IMR-90 (cell line): ENCODE measurements around the gene XPNPEP2. TPM values are rescaled to one million over a fixed set of nuclear protein-coding genes. Genes with fewer than 3 reads are reported as not detected.

ENCODE experiments used
- ATAC-seq: fragments of 200-7000 bp; cut with Tn5 transposase; 2 replicates; pipeline ENCODE4 v1.9.1; 2020; ENCODE audit warnings: low read depth, mild to moderate bottlenecking, moderate library complexity
- BruUV-seq: library from RNA; stranded (reverse); fragments of 400-500 nt; replicated peaks from 2 replicates; lab custom pipeline; 2021; lab: Mats Ljungman, UMichigan
- CTCF ChIA-PET: fragments of 300-600 bp; formaldehyde crosslinking; extraction: SDS; loops from one replicate; lab custom pipeline; 2021; ENCODE audit warnings: antibody characterized with exemption; lab: Yijun Ruan, JAX
- POLR2A ChIA-PET: fragments of 300-600 bp; sonication (Branson Sonifier 250); formaldehyde crosslinking; loops from one replicate; lab custom pipeline; 2022; ENCODE audit warnings: antibody characterized with exemption; ENCODE audit not compliant: unreplicated experiment; lab: Charles Lee
- DNase-seq: peaks from one replicate; pipeline ENCODE4 v3.0.0; 2013
- H2AFZ ChIP-seq: replicated peaks from 2 replicates; pipeline ENCODE3; 2013; ENCODE audit warnings: low read length, mild to moderate bottlenecking; ENCODE audit not compliant: poor library complexity
- H2AK5ac ChIP-seq: 2 replicates; pipeline ENCODE4 v1.6.1; 2013; ENCODE audit warnings: low read depth, low read length, inconsistent platforms
- H2AK9ac ChIP-seq: replicated peaks from 2 replicates; pipeline ENCODE3; 2013; ENCODE audit warnings: mild to moderate bottlenecking, low read depth, low read length, moderate library complexity; ENCODE audit not compliant: poor library complexity
- H2BK120ac ChIP-seq: 2 replicates; pipeline ENCODE4 v1.6.1; 2013; ENCODE audit warnings: low read depth, low read length, inconsistent platforms
- H2BK15ac ChIP-seq: 3 replicates; pipeline ENCODE4 v1.6.1; 2013; ENCODE audit warnings: low read depth, low read length, inconsistent platforms
- H2BK20ac ChIP-seq: 2 replicates; pipeline ENCODE4 v1.6.1; 2013; ENCODE audit warnings: low read depth, mild to moderate bottlenecking, inconsistent platforms, low read length, moderate library complexity
- H2BK5ac ChIP-seq: 2 replicates; pipeline ENCODE4 v1.6.1; 2013; ENCODE audit warnings: mild to moderate bottlenecking, low read depth, low read length, inconsistent platforms; ENCODE audit not compliant: poor library complexity, severe bottlenecking
- H3K14ac ChIP-seq: replicated peaks from 2 replicates; pipeline ENCODE4 v1.6.1; 2013; ENCODE audit warnings: low read depth, low read length, inconsistent platforms
- H3K18ac ChIP-seq: 2 replicates; pipeline ENCODE4 v1.6.1; 2013; ENCODE audit warnings: low read depth, low read length, control low read depth
- H3K23ac ChIP-seq: 2 replicates; pipeline ENCODE4 v1.6.1; 2013; ENCODE audit warnings: low read depth, low read length, inconsistent platforms
- H3K27ac ChIP-seq: 2 replicates; pipeline ENCODE4 v1.5.1; 2013; ENCODE audit warnings: mild to moderate bottlenecking, control low read depth, low read length; ENCODE audit not compliant: insufficient read depth
- H3K27me3 ChIP-seq: 2 replicates; pipeline ENCODE4 v1.6.1; 2013; ENCODE audit warnings: low read length; ENCODE audit not compliant: control insufficient read depth, insufficient read depth
- H3K36me3 ChIP-seq: 2 replicates; pipeline ENCODE4 v1.6.1; 2013; ENCODE audit warnings: low read length, mixed read lengths; ENCODE audit not compliant: control insufficient read depth, insufficient read depth
- H3K4ac ChIP-seq: 2 replicates; pipeline ENCODE4 v1.6.1; 2013; ENCODE audit warnings: low read depth, low read length, inconsistent platforms
- H3K4me1 ChIP-seq: 2 replicates; pipeline ENCODE4 v1.6.1; 2013; ENCODE audit warnings: low read length, mixed read lengths; ENCODE audit not compliant: control insufficient read depth, insufficient read depth
- H3K4me2 ChIP-seq: 2 replicates; pipeline ENCODE4 v1.6.1; 2013; ENCODE audit warnings: low read depth, mild to moderate bottlenecking, control low read depth, low read length, moderate library complexity
- H3K4me3 ChIP-seq: 2 replicates; pipeline ENCODE4 v1.5.1; 2013; ENCODE audit warnings: low read depth, mild to moderate bottlenecking, control low read depth, low read length, moderate library complexity; ENCODE audit not compliant: insufficient read depth
- H3K56ac ChIP-seq: 2 replicates; pipeline ENCODE4 v1.6.1; 2013; ENCODE audit warnings: low read length, inconsistent platforms; ENCODE audit not compliant: insufficient read depth; ENCODE audit errors: extremely low read depth
- H3K79me1 ChIP-seq, 2 experiments: 2 replicates each; pipeline ENCODE4 v1.6.1; 2013; ENCODE audit warnings: low read length in 2 of 2, inconsistent platforms in 1 of 2, low read depth in 1 of 2
- H3K9ac ChIP-seq: 2 replicates; pipeline ENCODE4 v1.6.1; 2013; ENCODE audit warnings: low read depth, low read length, control low read depth
- H3K9me1 ChIP-seq: 2 replicates; pipeline ENCODE4 v1.6.1; 2013; ENCODE audit warnings: low read length, inconsistent platforms; ENCODE audit not compliant: insufficient read depth
- H3K9me3 ChIP-seq: 2 replicates; pipeline ENCODE4 v1.6.1; 2013; ENCODE audit warnings: low read length; ENCODE audit not compliant: control insufficient read depth, insufficient read depth
- H4K20me1 ChIP-seq: 2 replicates; pipeline ENCODE4 v1.6.1; 2013; ENCODE audit warnings: low read length, inconsistent platforms; ENCODE audit not compliant: insufficient read depth
- H4K5ac ChIP-seq: 2 replicates; pipeline ENCODE4 v1.6.1; 2013; ENCODE audit warnings: mild to moderate bottlenecking, low read depth, low read length, control low read depth
- H4K8ac ChIP-seq, 2 experiments: 2 replicates each; pipeline ENCODE4 v1.6.1; 2013; ENCODE audit warnings: low read depth in 2 of 2, low read length in 2 of 2, control low read depth in 1 of 2, inconsistent platforms in 1 of 2
- H4K91ac ChIP-seq: 2 replicates; pipeline ENCODE4 v1.6.1; 2013; ENCODE audit warnings: low read depth, low read length, inconsistent platforms; ENCODE audit not compliant: insufficient read depth
- BHLHE40 ChIP-seq: fragments of 150-350 bp; IDR thresholded peaks from 2 replicates; pipeline ENCODE4 v1.6.1; 2016; ENCODE audit warnings: mild to moderate bottlenecking, low read depth, low read length
- CEBPB ChIP-seq: IDR thresholded peaks from 2 replicates; pipeline ENCODE4 v1.6.1; 2012; ENCODE audit warnings: low read depth, low read length, improper control_type of control experiment
- CHD1 ChIP-seq: IDR thresholded peaks from 2 replicates; pipeline ENCODE4 v1.6.1; 2012; ENCODE audit warnings: low read depth, low read length, improper control_type of control experiment
- FOS ChIP-seq: fragments of 150-350 bp; IDR thresholded peaks from 2 replicates; pipeline ENCODE4 v1.6.1; 2016; ENCODE audit warnings: low read depth, low read length
- MAFK ChIP-seq: IDR thresholded peaks from 2 replicates; pipeline ENCODE4 v1.6.1; 2012; ENCODE audit warnings: low read depth, low read length, improper control_type of control experiment
- MAZ ChIP-seq: IDR thresholded peaks from 2 replicates; pipeline ENCODE4 v1.6.1; 2012; ENCODE audit warnings: low read depth, mild to moderate bottlenecking, low read length, improper control_type of control experiment, moderate library complexity, borderline replicate concordance
- MXI1 ChIP-seq: IDR thresholded peaks from 2 replicates; pipeline ENCODE4 v1.6.1; 2012; ENCODE audit warnings: low read depth, mild to moderate bottlenecking, low read length, moderate library complexity, borderline replicate concordance
- NFE2L2 ChIP-seq: fragments of 150-350 bp; IDR thresholded peaks from 2 replicates; pipeline ENCODE4 v1.6.1; 2016; ENCODE audit warnings: low read depth, mild to moderate bottlenecking, low read length
- POLR2A ChIP-seq: IDR thresholded peaks from 2 replicates; pipeline ENCODE4 v1.6.1; 2012; ENCODE audit warnings: mild to moderate bottlenecking, low read depth, low read length
- RAD21 ChIP-seq: IDR thresholded peaks from 2 replicates; pipeline ENCODE4 v1.6.1; 2012; ENCODE audit warnings: low read length, improper control_type of control experiment
- RCOR1 ChIP-seq: IDR thresholded peaks from 2 replicates; pipeline ENCODE4 v1.6.1; 2012; ENCODE audit warnings: mild to moderate bottlenecking, low read length, improper control_type of control experiment; ENCODE audit not compliant: insufficient replicate concordance
- RFX5 ChIP-seq: IDR thresholded peaks from 2 replicates; pipeline ENCODE4 v1.8.0; 2012; ENCODE audit warnings: low read depth, mild to moderate bottlenecking, low read length, moderate library complexity
- SMC3 ChIP-seq: fragments of 150-350 bp; IDR thresholded peaks from 2 replicates; pipeline ENCODE4 v1.6.1; 2016; ENCODE audit warnings: low read depth, mild to moderate bottlenecking, antibody characterized with exemption, low read length, moderate library complexity
- WGBS, 2 experiments: methylation state at CpG; one replicate each; pipeline versions ENCODE4 v1.1.5 to v1.1.7; 2013; ENCODE audit warnings: missing lambda C conversion rate in 2 of 2; ENCODE audit not compliant: insufficient read length in 1 of 2; ENCODE audit errors: extremely low coverage in 2 of 2; 5-methylcytosine and 5-hydroxymethylcytosine counted together
- dilution Hi-C: fragments of 300-500 bp; cut with HindIII; formaldehyde crosslinking; loops from one replicate; pipeline ENCODE4 v1.14.3; 2018; ENCODE audit warnings: low sequenced_read_pairs; ENCODE audit not compliant: unreplicated experiment
- in situ Hi-C: fragments of 300-500 bp; cut with MboI; formaldehyde crosslinking; loops from 3 replicates; pipeline ENCODE4 v1.14.3; 2019; ENCODE audit warnings: low sequenced_read_pairs, inconsistent platforms, mixed read lengths
- intact Hi-C: fragments of 100-400 bp; cut with micrococcal nuclease; formaldehyde crosslinking; loops from 2 replicates; pipeline ENCODE4 v1.10.0; 2022
- polyA plus RNA-seq, 3 experiments: library from polyadenylated mRNA; depleted of rRNA; stranded (reverse); fragments of >200 nt; gene quantifications; 2 replicates each; pipeline ENCODE4 v1.2.3, GENCODE V29; 2012; ENCODE audit warnings: low replicate concordance in 1 of 3
- total RNA-seq: library from RNA; depleted of rRNA; stranded (reverse); fragments of >200 nt; gene quantifications from 2 replicates; pipeline ENCODE4 v1.2.3, GENCODE V29; 2012
- TF ChIP-seq, protein P1 (sequence below): conservative IDR thresholded peaks from 2 replicates; pipeline ENCODE4 v1.5.1; 2012; ENCODE audit warnings: mild to moderate bottlenecking, low read depth, low read length, improper control_type of control experiment
- TF ChIP-seq, protein P2 (sequence below): fragments of 150-350 bp; IDR thresholded peaks from 2 replicates; pipeline ENCODE4 v1.6.1; 2016; ENCODE audit warnings: low read depth, mild to moderate bottlenecking, low read length, moderate library complexity, borderline replicate concordance
- TF ChIP-seq, protein P3 (sequence below): fragments of 150-350 bp; IDR thresholded peaks from 2 replicates; pipeline ENCODE4 v1.6.1; 2017; ENCODE audit warnings: mild to moderate bottlenecking, antibody characterized with exemption, low read length, low read depth

Gene XPNPEP2
- total and polyA plus RNA-seq, 2 of the 4 experiments (the other 2 are of a cell fraction), result under 0.01 to 0.07 TPM

DNA sequence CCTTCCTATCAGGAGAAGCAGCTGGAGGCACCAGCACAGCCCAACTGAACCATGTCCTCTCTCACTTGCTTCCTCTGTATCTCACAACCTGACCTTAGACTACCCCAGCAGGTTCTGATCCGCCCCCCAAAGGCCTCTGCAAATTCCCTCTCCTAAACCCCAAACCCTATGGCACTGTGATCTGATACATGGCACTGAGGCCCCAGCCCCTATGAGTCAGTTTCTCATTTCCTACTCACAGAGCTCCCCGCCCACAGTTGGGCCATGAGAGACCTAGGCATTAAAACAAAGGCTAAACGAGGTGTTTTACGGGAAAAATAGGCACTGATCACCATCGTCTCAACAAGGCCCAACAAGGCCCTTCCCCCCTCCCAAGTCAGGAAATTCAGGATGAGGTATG lies 60.1 kb downstream of the XPNPEP2 start:
- ChIA-PET CTCF (no interaction called here), POLR2A (no interaction called here)
- Histone ChIP-seq H2BK15ac (no peak overlapping the region), H3K4me2 (no peak overlapping the region), H2BK5ac (no peak overlapping the region), H3K36me3 (no peaks in the 10 kb centered on the region; the same call in none of the 2 replicates), H4K8ac (no peak overlapping the region), H3K9me1 (no peaks in the 10 kb centered on the region), H3K23ac (no peak overlapping the region), H3K14ac (no peak overlapping the region), H3K9ac (no peak overlapping the region), H2AK9ac (no peak overlapping the region), H4K20me1 (no peaks in the 10 kb centered on the region), H2AFZ (no peak overlapping the region), H2BK120ac (no peak overlapping the region), H3K4me1 (no peaks in the 10 kb centered on the region), H3K79me1 (no peaks in the 10 kb centered on the region), H3K27me3 (peaks cover 3% of the 10 kb centered on the region; the same call in 1 of the 2 replicates), H3K9me3 (no peaks in the 10 kb centered on the region), H3K4ac (no peak overlapping the region), H3K27ac (no peak overlapping the region), H2AK5ac (no peak overlapping the region), H2BK20ac (no peak overlapping the region), H3K18ac (no peak overlapping the region), H3K56ac (no peak overlapping the region), H4K91ac (no peak overlapping the region), H3K4me3 (no peak overlapping the region), H4K5ac (no peak overlapping the region)
- BruUV-seq, result no TSS peak
- 60% methylated on average over 1 of the region's 5 CpGs; no CpG with 5 or more reads in 1 of the 2 experiments for WGBS, 2 experiments
- dilution Hi-C loops, result no loop called here
- ATAC-seq (no peak), DNase-seq (no peak)
- in situ Hi-C loops, result no loop called here
- no peak for TF ChIP-seq BHLHE40
- TF ChIP-seq, protein P1, sequence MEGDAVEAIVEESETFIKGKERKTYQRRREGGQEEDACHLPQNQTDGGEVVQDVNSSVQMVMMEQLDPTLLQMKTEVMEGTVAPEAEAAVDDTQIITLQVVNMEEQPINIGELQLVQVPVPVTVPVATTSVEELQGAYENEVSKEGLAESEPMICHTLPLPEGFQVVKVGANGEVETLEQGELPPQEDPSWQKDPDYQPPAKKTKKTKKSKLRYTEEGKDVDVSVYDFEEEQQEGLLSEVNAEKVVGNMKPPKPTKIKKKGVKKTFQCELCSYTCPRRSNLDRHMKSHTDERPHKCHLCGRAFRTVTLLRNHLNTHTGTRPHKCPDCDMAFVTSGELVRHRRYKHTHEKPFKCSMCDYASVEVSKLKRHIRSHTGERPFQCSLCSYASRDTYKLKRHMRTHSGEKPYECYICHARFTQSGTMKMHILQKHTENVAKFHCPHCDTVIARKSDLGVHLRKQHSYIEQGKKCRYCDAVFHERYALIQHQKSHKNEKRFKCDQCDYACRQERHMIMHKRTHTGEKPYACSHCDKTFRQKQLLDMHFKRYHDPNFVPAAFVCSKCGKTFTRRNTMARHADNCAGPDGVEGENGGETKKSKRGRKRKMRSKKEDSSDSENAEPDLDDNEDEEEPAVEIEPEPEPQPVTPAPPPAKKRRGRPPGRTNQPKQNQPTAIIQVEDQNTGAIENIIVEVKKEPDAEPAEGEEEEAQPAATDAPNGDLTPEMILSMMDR, result no peak
- no peak for TF ChIP-seq CHD1
- no peak for TF ChIP-seq FOS
- TF ChIP-seq CEBPB, result no peak
- TF ChIP-seq MAFK, result no peak
- TF ChIP-seq MAZ, result no peak
- TF ChIP-seq NFE2L2, result no peak
- TF ChIP-seq POLR2A, result no peak
- TF ChIP-seq RFX5, result no peak
- no peak for TF ChIP-seq RCOR1
- no peak for TF ChIP-seq RAD21
- TF ChIP-seq, protein P2, sequence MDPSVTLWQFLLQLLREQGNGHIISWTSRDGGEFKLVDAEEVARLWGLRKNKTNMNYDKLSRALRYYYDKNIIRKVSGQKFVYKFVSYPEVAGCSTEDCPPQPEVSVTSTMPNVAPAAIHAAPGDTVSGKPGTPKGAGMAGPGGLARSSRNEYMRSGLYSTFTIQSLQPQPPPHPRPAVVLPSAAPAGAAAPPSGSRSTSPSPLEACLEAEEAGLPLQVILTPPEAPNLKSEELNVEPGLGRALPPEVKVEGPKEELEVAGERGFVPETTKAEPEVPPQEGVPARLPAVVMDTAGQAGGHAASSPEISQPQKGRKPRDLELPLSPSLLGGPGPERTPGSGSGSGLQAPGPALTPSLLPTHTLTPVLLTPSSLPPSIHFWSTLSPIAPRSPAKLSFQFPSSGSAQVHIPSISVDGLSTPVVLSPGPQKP, result no peak
- TF ChIP-seq SMC3, result no peak
- TF ChIP-seq MXI1, result no peak
- TF ChIP-seq, protein P3, sequence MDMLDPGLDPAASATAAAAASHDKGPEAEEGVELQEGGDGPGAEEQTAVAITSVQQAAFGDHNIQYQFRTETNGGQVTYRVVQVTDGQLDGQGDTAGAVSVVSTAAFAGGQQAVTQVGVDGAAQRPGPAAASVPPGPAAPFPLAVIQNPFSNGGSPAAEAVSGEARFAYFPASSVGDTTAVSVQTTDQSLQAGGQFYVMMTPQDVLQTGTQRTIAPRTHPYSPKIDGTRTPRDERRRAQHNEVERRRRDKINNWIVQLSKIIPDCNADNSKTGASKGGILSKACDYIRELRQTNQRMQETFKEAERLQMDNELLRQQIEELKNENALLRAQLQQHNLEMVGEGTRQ, result no peak
- intact Hi-C loops, result no loop called here
